Kidney (tissue), 14 donors: Measurements from ENCODE around the gene CNOT1. TPM values are rescaled to one million over a fixed set of nuclear protein-coding genes. Genes with fewer than 3 reads are reported as not detected.

Experiments
- DNase-seq, 5 donors: peaks; one replicate each; pipeline ENCODE4 v3.0.0-alpha.2; 2013 to 2020
- FAIRE-seq: peaks from 2 replicates; lab custom pipeline; 2012; peaks lifted over from hg19 to GRCh38; lab: Jason Lieb, UNC
- H3K27ac ChIP-seq, 2 donors: one replicate each; pipeline ENCODE4 v1.7.0; 2013; ENCODE audit warnings: low read depth in 2 of 2, low read length in 2 of 2, inconsistent platforms in 1 of 2
- H3K27me3 ChIP-seq: one replicate; pipeline ENCODE4 v1.7.1; 2013; ENCODE audit warnings: low read length, inconsistent platforms; ENCODE audit not compliant: control insufficient read depth, insufficient read depth
- H3K36me3 ChIP-seq, 3 donors: one replicate each; pipeline versions ENCODE4 v1.7.0 to v1.7.1; 2013; ENCODE audit warnings: low read length in 3 of 3, control low read depth in 1 of 3, inconsistent platforms in 1 of 3; ENCODE audit not compliant: insufficient read depth in 3 of 3, control insufficient read depth in 2 of 3
- H3K4me1 ChIP-seq, 3 donors: one replicate each; pipeline versions ENCODE4 v1.7.0 to v1.7.1; 2013; ENCODE audit warnings: low read length in 3 of 3, inconsistent platforms in 1 of 3, low read depth in 1 of 3; ENCODE audit not compliant: control insufficient read depth in 2 of 3, insufficient read depth in 2 of 3
- H3K4me3 ChIP-seq, 3 donors: one replicate each; pipeline versions ENCODE4 v1.7.0 to v1.8.1; 2013; ENCODE audit warnings: low read length in 3 of 3, control low read depth in 1 of 3, inconsistent platforms in 1 of 3
- H3K9ac ChIP-seq, 3 donors: one replicate each; pipeline versions ENCODE4 v1.7.0 to v1.7.1; 2013; ENCODE audit warnings: low read length in 3 of 3, control low read depth in 1 of 3, inconsistent platforms in 1 of 3
- H3K9me3 ChIP-seq, 3 donors: one replicate each; pipeline versions ENCODE4 v1.7.0 to v1.7.1; 2013; ENCODE audit warnings: low read length in 3 of 3, control low read depth in 1 of 3, inconsistent platforms in 1 of 3; ENCODE audit not compliant: control insufficient read depth in 2 of 3, insufficient read depth in 1 of 3
- intact Hi-C: fragments of 100-400 bp; cut with DNase I; formaldehyde crosslinking; loops from one replicate; pipeline ENCODE4 v1.11.1; 2022
- polyA plus RNA-seq: library from polyadenylated mRNA; stranded (reverse); fragments of 350-450 nt; fragmentation: Illumina TruSeq; extraction: RNeasy Lipid Tissue Mini Kit (QIAGEN cat#74804); gene quantifications from one replicate; pipeline ENCODE4 v1.2.3, GENCODE V29; 2014; ENCODE audit warnings: low read depth, low replicate concordance; ENCODE audit not compliant: insufficient read depth
- total RNA-seq: library from RNA; stranded (reverse); fragmentation: NEBNext Ultra II Directional; extraction: Animal tissue kit (Norgen Biotek cat#: 25700); gene quantifications from one replicate; pipeline ENCODE4 v1.2.1, GENCODE V29; 2021
- TF ChIP-seq, protein P1 (sequence below): IDR thresholded peaks from 3 replicates; pipeline ENCODE4 v1.5.1; 2012; ENCODE audit warnings: mild to moderate bottlenecking, moderate library complexity, borderline replicate concordance; ENCODE audit not compliant: insufficient read depth; ENCODE audit errors: extremely low read depth
- donor health status: control.
- donor health status: control.
- donor health status: control.
- donor health status: control.
- donor health status: control.
- donor health status: DM: yes; HTN: yes; CAD: no.
- donor health status: Normal renal cell carcinoma (clear cell type).

CNOT1 gene
- total and polyA plus RNA-seq, 2 donors from 2014 or later: 54.8 to 147 TPM

- H3K27me3 ChIP-seq: no peaks in the 10 kb centered on the region
- intact Hi-C loops: no loop called here
- H3K4me3 ChIP-seq: no peak overlapping the region
- no peak overlapping the region for H3K27ac ChIP-seq
- no peaks in the 10 kb centered on the region for H3K9me3 ChIP-seq
- H3K4me1 ChIP-seq: no peaks in the 10 kb centered on the region
- TF ChIP-seq, protein P1, sequence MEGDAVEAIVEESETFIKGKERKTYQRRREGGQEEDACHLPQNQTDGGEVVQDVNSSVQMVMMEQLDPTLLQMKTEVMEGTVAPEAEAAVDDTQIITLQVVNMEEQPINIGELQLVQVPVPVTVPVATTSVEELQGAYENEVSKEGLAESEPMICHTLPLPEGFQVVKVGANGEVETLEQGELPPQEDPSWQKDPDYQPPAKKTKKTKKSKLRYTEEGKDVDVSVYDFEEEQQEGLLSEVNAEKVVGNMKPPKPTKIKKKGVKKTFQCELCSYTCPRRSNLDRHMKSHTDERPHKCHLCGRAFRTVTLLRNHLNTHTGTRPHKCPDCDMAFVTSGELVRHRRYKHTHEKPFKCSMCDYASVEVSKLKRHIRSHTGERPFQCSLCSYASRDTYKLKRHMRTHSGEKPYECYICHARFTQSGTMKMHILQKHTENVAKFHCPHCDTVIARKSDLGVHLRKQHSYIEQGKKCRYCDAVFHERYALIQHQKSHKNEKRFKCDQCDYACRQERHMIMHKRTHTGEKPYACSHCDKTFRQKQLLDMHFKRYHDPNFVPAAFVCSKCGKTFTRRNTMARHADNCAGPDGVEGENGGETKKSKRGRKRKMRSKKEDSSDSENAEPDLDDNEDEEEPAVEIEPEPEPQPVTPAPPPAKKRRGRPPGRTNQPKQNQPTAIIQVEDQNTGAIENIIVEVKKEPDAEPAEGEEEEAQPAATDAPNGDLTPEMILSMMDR: no peak
- no peak for DNase-seq
- peaks cover 16 to 75% (median 48%) of the 10 kb centered on the region in 3 donors for H3K36me3 ChIP-seq
- FAIRE-seq: no peak
- H3K9ac ChIP-seq: no peak overlapping the region
Observed at GRCh38 chr16:58582133-58582532, 47.5 kb downstream of the CNOT1 start.

GRCh38 chr16:58579587-58579986 lies 50.0 kb downstream of the CNOT1 start:
- H3K9me3 ChIP-seq: no peaks in the 10 kb centered on the region
- DNase-seq (no peak), FAIRE-seq (no peak)
- TF ChIP-seq, protein P1: no peak
- no peak overlapping the region for H3K27ac ChIP-seq
- H3K4me3 ChIP-seq: no peak overlapping the region
- H3K4me1 ChIP-seq: no peaks in the 10 kb centered on the region
- H3K9ac ChIP-seq: no peak overlapping the region
- no peaks in the 10 kb centered on the region for H3K27me3 ChIP-seq
- peaks cover 11 to 72% (median 44%) of the 10 kb centered on the region in 3 donors for H3K36me3 ChIP-seq
- intact Hi-C loops: no loop called here

DNA sequence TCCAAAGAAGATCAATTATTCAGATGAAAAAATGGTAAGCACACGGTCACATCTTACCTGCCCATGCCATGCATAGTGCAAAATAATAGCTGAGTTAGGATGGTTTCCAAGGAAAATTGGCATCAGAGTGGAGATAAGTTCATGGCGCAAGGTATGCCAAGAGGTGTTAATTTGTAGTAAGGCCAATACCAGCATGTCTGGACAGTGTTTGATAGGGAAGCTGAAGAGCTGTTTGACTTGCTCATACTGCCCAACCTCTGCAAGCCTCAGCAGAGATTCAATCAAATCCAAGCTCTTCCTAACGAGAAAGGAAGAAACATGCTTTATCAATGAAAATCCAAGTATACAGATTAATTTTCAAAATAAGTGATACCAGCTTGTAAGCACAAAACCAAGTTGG lies 51.0 kb downstream of the CNOT1 start:
- Histone ChIP-seq H3K27me3 (no peaks in the 10 kb centered on the region), H3K4me3 (no peak overlapping the region), H3K4me1 (no peaks in the 10 kb centered on the region), H3K9ac (no peak overlapping the region), H3K27ac (no peak overlapping the region), H3K36me3 (peaks cover 14 to 82% (median 46%) of the 10 kb centered on the region in 3 donors), H3K9me3 (no peaks in the 10 kb centered on the region)
- intact Hi-C loops: no loop called here
- TF ChIP-seq, protein P1: no peak
- no peak for FAIRE-seq
- DNase-seq: no peak

DNA sequence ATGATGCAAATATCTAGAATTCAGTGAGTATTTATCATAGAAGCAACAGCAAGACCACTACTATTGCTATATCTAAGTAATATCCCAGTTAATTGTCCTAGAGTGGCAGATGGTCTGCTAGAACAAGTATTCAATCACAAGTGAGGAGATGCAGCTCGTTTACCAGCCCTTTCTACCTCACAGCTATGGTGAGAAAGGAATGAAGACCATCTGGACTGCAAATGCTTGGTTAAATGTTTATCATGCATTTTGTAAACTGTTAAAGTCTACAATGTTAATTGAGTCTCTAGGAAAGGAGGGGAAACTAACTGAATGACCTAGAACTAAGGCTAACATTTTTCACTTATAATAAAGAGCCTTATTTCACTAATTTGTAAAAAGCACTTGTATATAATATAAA lies 52.5 kb downstream of the CNOT1 start:
- Histone ChIP-seq H3K9ac (no peak overlapping the region), H3K4me3 (no peak overlapping the region), H3K4me1 (no peaks in the 10 kb centered on the region), H3K36me3 (peaks cover 11 to 75% (median 35%) of the 10 kb centered on the region in 3 donors), H3K27ac (no peak overlapping the region), H3K27me3 (no peaks in the 10 kb centered on the region), H3K9me3 (no peaks in the 10 kb centered on the region)
- DNase-seq: no peak
- intact Hi-C loops: no loop called here
- TF ChIP-seq, protein P1: no peak
- no peak for FAIRE-seq
